ENCODE measurements around the gene CEP63. TPM values are rescaled to one million over a fixed set of nuclear protein-coding genes. Genes with fewer than 3 reads are reported as not detected.
A peak's percentile ranks its signal among the peaks of the same experiment; 100 is the strongest.

Gene CEP63
- total and polyA plus RNA-seq, 5 donors from 2014 or later: 11.8 to 22.0 (median 16.5) TPM

DNA sequence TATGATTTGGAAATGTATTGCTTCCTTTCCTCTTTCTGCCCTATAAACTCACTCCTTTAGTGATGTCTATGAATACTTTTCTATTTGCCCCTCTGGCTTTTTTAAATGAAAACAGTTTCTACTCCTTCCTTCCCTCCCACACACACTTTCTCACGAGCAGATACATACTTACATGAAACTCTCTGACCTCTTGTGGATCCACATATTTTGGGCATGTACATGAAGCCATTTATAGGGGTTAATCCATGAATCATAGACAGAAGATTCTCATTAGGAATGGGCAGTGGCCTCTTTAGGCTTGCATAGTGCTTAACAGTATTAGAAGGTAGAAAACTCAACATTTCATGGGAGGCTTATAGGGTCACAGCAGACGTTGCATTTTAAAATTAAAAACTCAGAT, 24.9 kb upstream of the CEP63 start:
- Histone ChIP-seq H3K27me3 (ENCODE audit: control insufficient read depth, insufficient read depth, low read length) (peaks cover 5% of the 10 kb centered on the region), H3K4me3 (ENCODE audit: low read depth, low read length) (no peak overlapping the region), H3K4me1 (ENCODE audit: control insufficient read depth, insufficient read depth, low read length, poor library complexity, severe bottlenecking) (no peaks in the 10 kb centered on the region), H3K36me3 (ENCODE audit: control insufficient read depth, insufficient read depth, low read length) (no peaks in the 10 kb centered on the region), H3K9me3 (ENCODE audit: control insufficient read depth in 2 of 2, low read length in 2 of 2) (no peaks in the 10 kb centered on the region), H3K27ac (ENCODE audit: insufficient read depth, low read length, poor library complexity, severe bottlenecking) (no peak overlapping the region)
- H3K27ac Mint-ChIP-seq: no peak overlapping the region
- peaks cover 37% of the 10 kb centered on the region for H3K27me3 Mint-ChIP-seq
- no peak for ATAC-seq (ENCODE audit: low read depth in 2 of 2)
- H3K4me3 Mint-ChIP-seq: peak overlapping the region in 1 of 4 donors; percentile 45
- DNase-seq: no peak
- H3K9me3 Mint-ChIP-seq: no peaks in the 10 kb centered on the region
- no peaks in the 10 kb centered on the region for H3K36me3 Mint-ChIP-seq
- H3K4me1 Mint-ChIP-seq: no peaks in the 10 kb centered on the region

DNA sequence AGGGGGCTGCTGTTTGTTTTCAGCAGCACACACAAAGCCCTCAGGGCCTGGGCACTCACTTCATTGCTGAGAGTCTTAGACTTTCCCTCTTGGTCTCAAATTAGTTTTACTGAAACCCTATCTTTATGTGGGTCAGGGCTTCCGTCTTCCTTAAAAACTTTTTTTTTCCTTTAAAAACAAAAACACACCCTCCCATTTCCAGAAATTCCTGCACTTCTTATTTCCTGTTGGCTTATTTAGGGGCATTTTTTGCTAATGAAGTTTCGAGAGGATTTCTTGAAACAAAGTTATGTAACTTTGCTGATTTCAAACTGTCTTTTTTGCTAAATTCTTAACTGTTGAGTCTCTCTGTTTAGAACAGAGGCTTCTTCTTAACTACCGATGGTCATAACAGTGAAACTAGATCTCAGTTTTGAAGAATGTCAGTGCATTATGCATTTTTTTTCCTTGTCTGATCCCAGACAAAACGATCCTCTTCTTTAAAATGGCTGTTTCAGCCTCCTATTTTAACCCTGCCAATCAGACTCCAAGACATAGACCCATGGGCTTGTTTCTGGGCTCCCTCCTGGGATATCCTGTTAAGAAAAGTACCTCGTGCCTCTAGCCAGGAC, 23.4 kb upstream of the CEP63 start:
- H3K4me1 ChIP-seq (ENCODE audit: control insufficient read depth, insufficient read depth, low read length, poor library complexity, severe bottlenecking): no peaks in the 10 kb centered on the region
- no peak for DNase-seq
- Mint-ChIP-seq H3K36me3 (no peaks in the 10 kb centered on the region), H3K4me3 (no peak overlapping the region), H3K27ac (no peak overlapping the region), H3K27me3 (peaks cover 31% of the 10 kb centered on the region), H3K9me3 (no peaks in the 10 kb centered on the region), H3K4me1 (no peaks in the 10 kb centered on the region)
- no peaks in the 10 kb centered on the region for H3K9me3 ChIP-seq (ENCODE audit: control insufficient read depth in 2 of 2, low read length in 2 of 2)
- no peak overlapping the region for H3K27ac ChIP-seq (ENCODE audit: insufficient read depth, low read length, poor library complexity, severe bottlenecking)
- no peak overlapping the region for H3K4me3 ChIP-seq (ENCODE audit: low read depth, low read length)
- no peaks in the 10 kb centered on the region for H3K36me3 ChIP-seq (ENCODE audit: control insufficient read depth, insufficient read depth, low read length)
- ATAC-seq (ENCODE audit: low read depth in 2 of 2): no peak
- peaks cover 3% of the 10 kb centered on the region for H3K27me3 ChIP-seq (ENCODE audit: control insufficient read depth, insufficient read depth, low read length)

DNA sequence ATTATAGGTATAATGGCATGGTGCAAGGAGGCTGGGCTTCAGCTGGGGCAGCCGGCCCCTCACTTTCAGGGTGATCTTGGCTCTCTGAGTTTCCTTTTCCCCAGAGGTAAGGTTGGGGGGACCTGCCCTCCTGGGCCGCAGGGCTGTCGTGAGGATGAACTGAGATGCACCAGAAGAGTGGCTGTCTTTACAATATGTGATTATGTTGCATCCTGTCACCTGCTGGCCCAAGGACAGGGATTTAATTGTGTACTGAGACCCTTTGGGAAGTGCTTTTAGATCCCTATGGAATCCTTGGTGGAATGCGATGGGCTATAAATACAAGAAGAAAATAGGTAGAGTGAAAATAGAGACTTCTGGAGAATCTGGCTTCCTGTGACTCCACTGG, 22.2 kb upstream of the CEP63 start:
- Mint-ChIP-seq H3K9me3 (no peaks in the 10 kb centered on the region), H3K27me3 (peaks cover 22% of the 10 kb centered on the region), H3K4me1 (no peaks in the 10 kb centered on the region), H3K36me3 (no peaks in the 10 kb centered on the region), H3K27ac (no peak overlapping the region), H3K4me3 (no peak overlapping the region)
- DNase-seq: no peak
- H3K9me3 ChIP-seq (ENCODE audit: control insufficient read depth in 2 of 2, low read length in 2 of 2): no peaks in the 10 kb centered on the region
- H3K27me3 ChIP-seq (ENCODE audit: control insufficient read depth, insufficient read depth, low read length): peaks cover 2% of the 10 kb centered on the region
- no peak for ATAC-seq (ENCODE audit: low read depth in 2 of 2)
- no peaks in the 10 kb centered on the region for H3K36me3 ChIP-seq (ENCODE audit: control insufficient read depth, insufficient read depth, low read length)
- no peak overlapping the region for H3K27ac ChIP-seq (ENCODE audit: insufficient read depth, low read length, poor library complexity, severe bottlenecking)
- H3K4me3 ChIP-seq (ENCODE audit: low read depth, low read length): no peak overlapping the region
- no peaks in the 10 kb centered on the region for H3K4me1 ChIP-seq (ENCODE audit: control insufficient read depth, insufficient read depth, low read length, poor library complexity, severe bottlenecking)

DNA sequence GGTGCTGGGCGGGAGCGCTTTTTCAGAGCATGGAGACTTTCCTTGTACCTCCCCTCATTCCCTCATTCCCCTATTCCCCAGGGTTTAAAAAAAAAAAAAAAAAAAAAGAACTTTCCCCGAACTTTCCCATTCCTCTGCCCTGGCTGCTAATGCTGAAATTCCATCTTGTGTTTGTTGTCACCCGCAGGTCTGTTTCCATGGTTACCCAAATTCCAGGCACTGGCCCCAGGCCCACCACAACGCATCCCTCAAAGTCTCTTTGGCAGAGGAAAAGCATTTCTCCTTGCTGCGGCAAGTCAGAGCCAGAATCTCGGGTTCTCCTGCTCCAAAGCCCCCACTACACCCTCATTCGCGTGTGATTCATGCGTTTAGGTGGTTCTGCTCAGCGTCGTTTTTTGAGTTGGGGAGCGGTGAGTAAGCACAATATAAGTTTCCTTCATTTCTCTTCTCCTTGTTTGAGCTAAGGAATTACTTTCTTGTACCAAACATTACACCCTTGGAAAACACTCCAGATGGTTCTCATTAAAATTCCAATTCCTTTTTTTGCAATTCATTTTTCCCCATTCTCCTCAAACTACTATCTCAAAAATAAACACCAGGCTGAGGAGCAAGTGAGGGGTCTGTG, 21.7 kb upstream of the CEP63 start:
- ATAC-seq (ENCODE audit: low read depth in 2 of 2): no peak
- Mint-ChIP-seq H3K27ac (no peak overlapping the region), H3K27me3 (peaks cover 22% of the 10 kb centered on the region), H3K4me3 (no peak overlapping the region), H3K4me1 (no peaks in the 10 kb centered on the region), H3K9me3 (no peaks in the 10 kb centered on the region), H3K36me3 (no peaks in the 10 kb centered on the region)
- Histone ChIP-seq H3K36me3 (ENCODE audit: control insufficient read depth, insufficient read depth, low read length) (no peaks in the 10 kb centered on the region), H3K9me3 (ENCODE audit: control insufficient read depth in 2 of 2, low read length in 2 of 2) (no peaks in the 10 kb centered on the region), H3K27ac (ENCODE audit: insufficient read depth, low read length, poor library complexity, severe bottlenecking) (no peak overlapping the region), H3K4me3 (ENCODE audit: low read depth, low read length) (no peak overlapping the region), H3K4me1 (ENCODE audit: control insufficient read depth, insufficient read depth, low read length, poor library complexity, severe bottlenecking) (no peaks in the 10 kb centered on the region), H3K27me3 (ENCODE audit: control insufficient read depth, insufficient read depth, low read length) (peaks cover 2% of the 10 kb centered on the region)
- no peak for DNase-seq

DNA sequence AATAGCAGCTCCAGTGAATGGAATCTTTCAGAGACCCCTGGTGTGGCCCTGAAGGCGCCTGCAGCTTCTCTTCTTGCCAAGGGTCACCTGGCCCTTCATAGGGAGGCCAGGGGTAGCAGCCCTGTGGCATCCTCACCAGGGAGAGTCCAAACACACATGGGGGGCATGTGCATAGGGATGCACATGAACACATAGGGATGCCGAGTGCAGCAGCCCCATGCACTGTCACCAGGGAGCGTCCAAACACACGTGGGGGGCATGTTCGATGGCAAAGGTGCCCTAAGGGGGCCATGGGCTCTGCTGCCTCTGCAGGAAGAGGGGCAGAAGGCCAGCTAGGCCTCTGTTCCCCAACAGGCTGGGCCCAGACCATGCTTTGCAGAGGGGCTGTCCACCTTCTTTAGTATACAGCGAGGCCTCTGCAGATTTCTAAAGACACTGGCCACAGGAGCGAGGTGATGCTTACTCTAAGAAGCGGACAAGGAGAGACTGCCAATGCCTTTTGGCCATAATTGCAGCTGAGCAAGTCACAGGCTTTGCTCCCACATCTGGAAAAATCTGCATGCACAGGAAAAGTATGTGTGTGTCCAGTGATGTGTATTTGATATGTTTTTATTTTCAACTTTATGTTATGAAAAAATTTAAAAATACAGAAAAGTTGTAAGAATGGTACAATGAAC, 21.0 kb upstream of the CEP63 start:
- Histone ChIP-seq H3K4me3 (ENCODE audit: low read depth, low read length) (no peak overlapping the region), H3K9me3 (ENCODE audit: control insufficient read depth in 2 of 2, low read length in 2 of 2) (no peaks in the 10 kb centered on the region), H3K27ac (ENCODE audit: insufficient read depth, low read length, poor library complexity, severe bottlenecking) (no peak overlapping the region), H3K36me3 (ENCODE audit: control insufficient read depth, insufficient read depth, low read length) (no peaks in the 10 kb centered on the region), H3K27me3 (ENCODE audit: control insufficient read depth, insufficient read depth, low read length) (no peaks in the 10 kb centered on the region), H3K4me1 (ENCODE audit: control insufficient read depth, insufficient read depth, low read length, poor library complexity, severe bottlenecking) (no peaks in the 10 kb centered on the region)
- Mint-ChIP-seq H3K4me1 (no peaks in the 10 kb centered on the region), H3K36me3 (no peaks in the 10 kb centered on the region), H3K27ac (no peak overlapping the region), H3K4me3 (no peak overlapping the region), H3K9me3 (no peaks in the 10 kb centered on the region), H3K27me3 (peaks cover 15% of the 10 kb centered on the region)
- ATAC-seq (ENCODE audit: low read depth in 2 of 2) (no peak), DNase-seq (no peak)

DNA sequence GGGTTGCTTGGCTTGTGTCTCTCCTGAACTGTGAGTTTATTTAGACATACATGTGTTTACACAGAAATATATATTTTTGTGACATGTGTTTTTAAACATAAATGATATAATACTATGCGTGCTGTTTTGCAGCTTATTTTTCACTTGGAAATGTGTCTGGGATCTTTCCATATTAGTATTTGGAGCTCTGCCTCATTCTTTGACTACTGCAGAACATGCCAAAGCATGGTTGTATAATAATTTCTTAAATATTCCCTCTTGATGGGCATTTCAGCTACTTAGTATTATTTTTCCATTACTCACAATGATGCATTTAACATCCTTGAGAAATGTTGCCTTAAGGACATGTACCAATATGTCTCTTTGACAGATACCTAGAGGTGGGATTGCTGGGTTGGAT, 19.5 kb upstream of the CEP63 start:
- ATAC-seq (ENCODE audit: low read depth in 2 of 2) (no peak), DNase-seq (no peak)
- no peaks in the 10 kb centered on the region for H3K27me3 ChIP-seq (ENCODE audit: control insufficient read depth, insufficient read depth, low read length)
- H3K27ac ChIP-seq (ENCODE audit: insufficient read depth, low read length, poor library complexity, severe bottlenecking): no peak overlapping the region
- no peaks in the 10 kb centered on the region for H3K36me3 Mint-ChIP-seq
- no peaks in the 10 kb centered on the region for H3K4me1 Mint-ChIP-seq
- H3K4me1 ChIP-seq (ENCODE audit: control insufficient read depth, insufficient read depth, low read length, poor library complexity, severe bottlenecking): no peaks in the 10 kb centered on the region
- H3K4me3 Mint-ChIP-seq: no peak overlapping the region
- peaks cover 7% of the 10 kb centered on the region for H3K27me3 Mint-ChIP-seq
- H3K9me3 ChIP-seq (ENCODE audit: control insufficient read depth in 2 of 2, low read length in 2 of 2): no peaks in the 10 kb centered on the region
- H3K9me3 Mint-ChIP-seq: no peaks in the 10 kb centered on the region
- no peak overlapping the region for H3K4me3 ChIP-seq (ENCODE audit: low read depth, low read length)
- no peaks in the 10 kb centered on the region for H3K36me3 ChIP-seq (ENCODE audit: control insufficient read depth, insufficient read depth, low read length)
- H3K27ac Mint-ChIP-seq: no peak overlapping the region

DNA sequence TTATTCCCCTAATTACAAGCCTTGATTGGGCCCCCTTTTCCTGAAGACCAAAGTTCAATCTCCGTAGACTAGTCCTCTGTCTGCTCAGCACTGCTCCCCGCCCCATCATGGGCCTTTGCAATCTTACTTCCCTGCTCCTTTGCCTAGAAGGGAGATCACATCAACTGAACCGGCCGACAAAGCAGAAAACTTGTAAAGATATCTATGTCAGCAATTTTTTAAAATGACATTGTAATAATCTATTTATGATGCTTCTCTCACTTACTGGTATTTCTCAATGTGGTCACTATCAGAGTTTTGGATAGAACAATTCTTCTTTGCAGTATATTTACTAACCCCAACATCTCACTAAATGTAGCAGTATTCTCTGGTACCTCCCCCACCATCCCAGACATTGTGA, 17.3 kb upstream of the CEP63 start:
- H3K27me3 ChIP-seq (ENCODE audit: control insufficient read depth, insufficient read depth, low read length): no peaks in the 10 kb centered on the region
- ATAC-seq (ENCODE audit: low read depth in 2 of 2): no peak
- H3K9me3 ChIP-seq (ENCODE audit: control insufficient read depth in 2 of 2, low read length in 2 of 2): no peaks in the 10 kb centered on the region
- no peaks in the 10 kb centered on the region for H3K4me1 ChIP-seq (ENCODE audit: control insufficient read depth, insufficient read depth, low read length, poor library complexity, severe bottlenecking)
- peaks cover 0 to 3% (median 1%) of the 10 kb centered on the region in 4 donors for H3K4me1 Mint-ChIP-seq
- no peaks in the 10 kb centered on the region for H3K27me3 Mint-ChIP-seq
- H3K27ac Mint-ChIP-seq: no peak overlapping the region
- H3K36me3 ChIP-seq (ENCODE audit: control insufficient read depth, insufficient read depth, low read length): no peaks in the 10 kb centered on the region
- no peak for DNase-seq
- peaks cover 4% of the 10 kb centered on the region for H3K36me3 Mint-ChIP-seq
- H3K4me3 Mint-ChIP-seq: no peak overlapping the region
- H3K9me3 Mint-ChIP-seq: no peaks in the 10 kb centered on the region
- no peak overlapping the region for H3K4me3 ChIP-seq (ENCODE audit: low read depth, low read length)
- no peak overlapping the region for H3K27ac ChIP-seq (ENCODE audit: insufficient read depth, low read length, poor library complexity, severe bottlenecking)
